GM19099 (cell line): ENCODE data around the gene REG1A.

Experiments
- POLR2A ChIP-seq: IDR thresholded peaks from 3 replicates; pipeline ENCODE4 v1.6.1; 2011; ENCODE audit warnings: low read depth; ENCODE audit not compliant: insufficient read length; ENCODE audit errors: extremely low read depth

The REG1A gene

DNA sequence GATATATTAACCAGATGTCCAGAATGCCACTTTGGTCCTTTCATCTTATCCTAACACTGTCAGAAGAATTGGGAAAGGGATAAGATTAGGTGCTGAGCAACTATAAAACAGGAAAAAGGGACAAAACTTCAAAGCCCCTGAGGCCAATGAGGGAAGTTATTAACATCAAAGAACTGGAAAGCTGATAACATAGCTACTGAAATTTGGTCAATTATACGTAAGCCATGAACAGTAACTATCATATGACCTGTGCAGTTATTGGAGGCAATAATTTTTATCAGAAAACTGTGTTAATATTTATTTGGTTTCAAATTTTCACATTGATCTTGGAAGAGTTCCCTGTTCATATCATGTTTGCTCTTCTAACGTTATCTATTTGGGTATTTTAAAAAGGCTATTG lies 41.8 kb downstream of the REG1A start:
- no peak for TF ChIP-seq POLR2A

DNA sequence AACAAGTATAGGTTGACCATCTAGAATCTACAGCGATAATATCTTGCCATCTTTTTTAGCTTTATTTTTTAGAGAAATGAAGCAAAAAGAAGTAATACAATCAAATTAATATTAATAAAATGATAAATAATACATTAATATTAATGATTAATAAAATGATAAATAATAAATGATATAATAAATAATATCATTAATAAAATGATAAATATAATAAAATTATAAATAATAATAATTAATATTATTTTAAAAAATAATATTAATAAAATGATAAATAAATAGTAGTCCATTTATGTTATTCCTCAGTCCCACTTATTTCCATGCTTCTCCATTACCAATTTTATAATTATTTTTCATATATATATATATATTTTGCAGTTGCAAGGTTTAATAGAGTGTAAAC lies 42.5 kb downstream of the REG1A start:
- TF ChIP-seq POLR2A: no peak

DNA sequence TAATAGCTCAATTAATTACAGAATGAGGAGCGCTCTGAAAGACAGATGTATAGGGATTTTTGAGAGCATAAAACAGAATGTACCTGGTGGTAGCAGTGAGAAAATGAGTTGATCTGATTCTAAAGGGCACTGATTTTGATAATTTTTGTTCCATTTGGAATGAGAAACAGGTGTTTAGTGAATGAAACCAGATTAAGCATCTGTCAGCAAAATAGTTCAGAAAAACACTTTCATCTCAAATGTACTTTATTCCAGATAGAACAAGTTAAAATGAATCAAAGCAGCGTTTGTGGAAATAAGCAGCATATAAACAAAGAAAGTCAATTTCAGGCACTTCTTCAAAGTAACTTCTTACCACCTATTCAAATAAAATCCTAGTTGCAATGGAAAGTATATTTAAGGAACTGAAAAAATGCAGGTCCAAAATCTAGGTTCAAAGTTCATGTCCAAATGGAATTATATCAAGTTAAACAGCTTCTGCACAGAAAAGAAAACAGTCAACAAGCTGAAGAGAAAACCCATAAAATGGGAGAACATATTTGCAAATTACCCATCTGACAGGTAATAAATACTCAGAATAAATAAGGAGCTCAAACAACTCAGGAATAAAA lies 51.2 kb downstream of the REG1A start:
- TF ChIP-seq POLR2A: no peak
